Mesothelial cell of epicardium (in vitro differentiated cells): Measurements from ENCODE around the gene PIP. TPM values are rescaled to one million over a fixed set of nuclear protein-coding genes. Genes with fewer than 3 reads are reported as not detected.
"Not testable (repeated sequence)": the region's sequence is repeated elsewhere in the genome, so short reads cannot be mapped to it uniquely, and the experiment has no call there.

Experiments used
- DNase-seq, 2 experiments: peaks; one replicate each; pipeline ENCODE4 v3.0.0; 2021; ENCODE audit warnings: low spot score in 2 of 2; ENCODE audit not compliant: unreplicated experiment in 2 of 2
- H3K27ac Mint-ChIP-seq: 2 replicates; pipeline ENCODE4 v1.8.0; 2021; ENCODE audit warnings: mixed read lengths
- H3K27me3 Mint-ChIP-seq: 2 replicates; pipeline ENCODE4 v1.8.0; 2021; ENCODE audit warnings: low read depth, mixed read lengths
- H3K36me3 Mint-ChIP-seq: 2 replicates; pipeline ENCODE4 v1.8.0; 2021; ENCODE audit warnings: mixed read lengths
- H3K4me1 Mint-ChIP-seq: 2 replicates; pipeline ENCODE4 v1.8.0; 2021; ENCODE audit warnings: mixed read lengths
- H3K4me3 Mint-ChIP-seq: 2 replicates; pipeline ENCODE4 v1.8.0; 2021; ENCODE audit warnings: mild to moderate bottlenecking, moderate library complexity, mixed read lengths
- H3K9me3 Mint-ChIP-seq: 2 replicates; pipeline ENCODE4 v1.8.0; 2021; ENCODE audit warnings: mixed read lengths
- CTCF ChIP-seq: fragments of 200-600 bp; sonication (generic); IDR thresholded peaks from one replicate; pipeline ENCODE4 v1.5.0; 2021; ENCODE audit warnings: antibody characterized with exemption; ENCODE audit not compliant: unreplicated experiment
- total RNA-seq: library from RNA; stranded (reverse); gene quantifications from 3 replicates; pipeline ENCODE4 v1.2.1, GENCODE V29; 2021

Gene PIP
- total RNA-seq, 1 donor from 2014 or later = not detected

- no peak for TF ChIP-seq CTCF
- Mint-ChIP-seq H3K27me3 (peaks cover 9% of the 10 kb centered on the region), H3K4me1 (peaks cover 7% of the 10 kb centered on the region), H3K36me3 (no peaks in the 10 kb centered on the region), H3K4me3 (no peak overlapping the region), H3K9me3 (peaks cover 7% of the 10 kb centered on the region), H3K27ac (no peak overlapping the region)
- DNase-seq = no peak
Observed at GRCh38 chr7:143130541-143130940, 1.3 kb upstream of the PIP start.

GRCh38 chr7:143147070-143147469 lies 15.2 kb downstream of the PIP start:
- no peaks in the 10 kb centered on the region for H3K36me3 Mint-ChIP-seq
- H3K27ac Mint-ChIP-seq = no peak overlapping the region

GRCh38 chr7:143148050-143148449 lies 16.2 kb downstream of the PIP start:
- no peaks in the 10 kb centered on the region for H3K27me3 Mint-ChIP-seq
- H3K9me3 Mint-ChIP-seq = peaks cover 14% of the 10 kb centered on the region
- H3K4me3 Mint-ChIP-seq = no peak overlapping the region
- no peaks in the 10 kb centered on the region for H3K36me3 Mint-ChIP-seq
- DNase-seq = no peak
- TF ChIP-seq CTCF = no peak
- H3K4me1 Mint-ChIP-seq = no peaks in the 10 kb centered on the region
- no peak overlapping the region for H3K27ac Mint-ChIP-seq

More at GRCh38 chr7:143147070-143147469, 15.2 kb downstream of the PIP start:
- no peak for TF ChIP-seq CTCF
- Mint-ChIP-seq H3K4me3 (no peak overlapping the region), H3K4me1 (no peaks in the 10 kb centered on the region), H3K9me3 (peaks cover 14% of the 10 kb centered on the region), H3K27me3 (no peaks in the 10 kb centered on the region)
- DNase-seq = no peak

- no peak for TF ChIP-seq CTCF
- Mint-ChIP-seq H3K36me3 (no peaks in the 10 kb centered on the region), H3K9me3 (peaks cover 14% of the 10 kb centered on the region), H3K4me1 (no peaks in the 10 kb centered on the region), H3K27me3 (no peaks in the 10 kb centered on the region), H3K27ac (no peak overlapping the region), H3K4me3 (no peak overlapping the region)
- DNase-seq = no peak
Observed at GRCh38 chr7:143148651-143149050, 16.8 kb downstream of the PIP start.

- not testable (repeated sequence) for H3K36me3 Mint-ChIP-seq, H3K4me3 Mint-ChIP-seq, H3K4me1 Mint-ChIP-seq, H3K27ac Mint-ChIP-seq, DNase-seq, H3K27me3 Mint-ChIP-seq
- H3K9me3 Mint-ChIP-seq = peaks cover 14% of the 10 kb centered on the region
Observed at GRCh38 chr7:143150696-143151095, 18.8 kb downstream of the PIP start.

- H3K4me1 Mint-ChIP-seq, H3K27me3 Mint-ChIP-seq, H3K27ac Mint-ChIP-seq, H3K4me3 Mint-ChIP-seq, H3K36me3 Mint-ChIP-seq, DNase-seq: not testable (repeated sequence)
- H3K9me3 Mint-ChIP-seq = peaks cover 11% of the 10 kb centered on the region
Observed at GRCh38 chr7:143158617-143159016, 26.7 kb downstream of the PIP start.

GRCh38 chr7:143171697-143172096 lies 39.8 kb downstream of the PIP start:
- Mint-ChIP-seq H3K4me1 (no peaks in the 10 kb centered on the region), H3K27me3 (no peaks in the 10 kb centered on the region), H3K9me3 (peaks cover 17% of the 10 kb centered on the region), H3K4me3 (no peak overlapping the region), H3K27ac (no peak overlapping the region), H3K36me3 (no peaks in the 10 kb centered on the region)
- TF ChIP-seq CTCF = no peak
- DNase-seq = no peak
